Mucosa of stomach (tissue), 1 donor: ENCODE data around the gene QRFP.

Experiments used
- H3K27me3 ChIP-seq: one replicate; pipeline ENCODE4 v1.7.0; 2013; ENCODE audit warnings: mild to moderate bottlenecking, low read length; ENCODE audit not compliant: control insufficient read depth, insufficient read depth
- H3K36me3 ChIP-seq: one replicate; pipeline ENCODE4 v1.7.0; 2013; ENCODE audit warnings: low read length; ENCODE audit not compliant: control insufficient read depth, insufficient read depth
- H3K4me1 ChIP-seq: one replicate; pipeline ENCODE4 v1.7.0; 2013; ENCODE audit warnings: mild to moderate bottlenecking, low read length; ENCODE audit not compliant: control insufficient read depth, insufficient read depth
- H3K4me3 ChIP-seq: one replicate; pipeline ENCODE4 v1.7.0; 2013; ENCODE audit warnings: low read length
- H3K9ac ChIP-seq: one replicate; pipeline ENCODE4 v1.7.0; 2013; ENCODE audit warnings: mild to moderate bottlenecking, low read length, moderate library complexity
- H3K9me3 ChIP-seq: one replicate; pipeline ENCODE4 v1.7.0; 2013; ENCODE audit warnings: mild to moderate bottlenecking, low read length, moderate library complexity; ENCODE audit not compliant: control insufficient read depth
- donor health status: Pancreatic carcinoma.

Gene QRFP

GRCh38 chr9:130884542-130885483, 11.8 kb downstream of the QRFP start:
- no peak overlapping the region for H3K9ac ChIP-seq
- peaks cover 18% of the 10 kb centered on the region for H3K36me3 ChIP-seq
- H3K4me3 ChIP-seq: no peak overlapping the region
- H3K4me1 ChIP-seq: no peaks in the 10 kb centered on the region
- no peaks in the 10 kb centered on the region for H3K9me3 ChIP-seq
- no peaks in the 10 kb centered on the region for H3K27me3 ChIP-seq

GRCh38 chr9:130884111-130884531, 12.5 kb downstream of the QRFP start:
- Histone ChIP-seq H3K27me3 (no peaks in the 10 kb centered on the region), H3K4me3 (no peak overlapping the region), H3K9ac (no peak overlapping the region), H3K9me3 (no peaks in the 10 kb centered on the region), H3K4me1 (no peaks in the 10 kb centered on the region), H3K36me3 (peaks cover 25% of the 10 kb centered on the region)

GRCh38 chr9:130883479-130883878, 13.1 kb downstream of the QRFP start:
- Histone ChIP-seq H3K4me3 (no peak overlapping the region), H3K27me3 (no peaks in the 10 kb centered on the region), H3K36me3 (peaks cover 26% of the 10 kb centered on the region), H3K9ac (no peak overlapping the region), H3K9me3 (no peaks in the 10 kb centered on the region), H3K4me1 (no peaks in the 10 kb centered on the region)

GRCh38 chr9:130882696-130883225, 13.9 kb downstream of the QRFP start:
- Histone ChIP-seq H3K9ac (no peak overlapping the region), H3K27me3 (no peaks in the 10 kb centered on the region), H3K36me3 (peaks cover 26% of the 10 kb centered on the region), H3K9me3 (no peaks in the 10 kb centered on the region), H3K4me1 (no peaks in the 10 kb centered on the region), H3K4me3 (no peak overlapping the region)

GRCh38 chr9:130881516-130881915, 15.1 kb downstream of the QRFP start:
- H3K4me3 ChIP-seq: no peak overlapping the region
- no peak overlapping the region for H3K9ac ChIP-seq
- H3K9me3 ChIP-seq: no peaks in the 10 kb centered on the region
- H3K4me1 ChIP-seq: no peaks in the 10 kb centered on the region
- H3K36me3 ChIP-seq: peaks cover 26% of the 10 kb centered on the region
- H3K27me3 ChIP-seq: no peaks in the 10 kb centered on the region

GRCh38 chr9:130880599-130881220, 15.9 kb downstream of the QRFP start:
- Histone ChIP-seq H3K9me3 (no peaks in the 10 kb centered on the region), H3K9ac (no peak overlapping the region), H3K36me3 (peaks cover 26% of the 10 kb centered on the region), H3K27me3 (no peaks in the 10 kb centered on the region), H3K4me1 (no peaks in the 10 kb centered on the region), H3K4me3 (no peak overlapping the region)

GRCh38 chr9:130879863-130880411, 16.7 kb downstream of the QRFP start:
- no peaks in the 10 kb centered on the region for H3K4me1 ChIP-seq
- H3K36me3 ChIP-seq: peaks cover 26% of the 10 kb centered on the region

GRCh38 chr9:130878295-130878694, 18.3 kb downstream of the QRFP start:
- no peak overlapping the region for H3K9ac ChIP-seq
- no peaks in the 10 kb centered on the region for H3K9me3 ChIP-seq
- H3K27me3 ChIP-seq: no peaks in the 10 kb centered on the region
- H3K4me1 ChIP-seq: peaks cover 4% of the 10 kb centered on the region
- no peak overlapping the region for H3K4me3 ChIP-seq
- H3K36me3 ChIP-seq: peaks cover 27% of the 10 kb centered on the region

More at GRCh38 chr9:130879863-130880411, 16.7 kb downstream of the QRFP start:
- H3K4me3 ChIP-seq: no peak overlapping the region
- no peaks in the 10 kb centered on the region for H3K27me3 ChIP-seq
- no peak overlapping the region for H3K9ac ChIP-seq
- H3K9me3 ChIP-seq: no peaks in the 10 kb centered on the region

GRCh38 chr9:130877300-130877699, 19.3 kb downstream of the QRFP start:
- no peaks in the 10 kb centered on the region for H3K27me3 ChIP-seq
- no peak overlapping the region for H3K9ac ChIP-seq
- H3K4me1 ChIP-seq: peaks cover 14% of the 10 kb centered on the region
- peaks cover 27% of the 10 kb centered on the region for H3K36me3 ChIP-seq
- H3K4me3 ChIP-seq: no peak overlapping the region
- H3K9me3 ChIP-seq: no peaks in the 10 kb centered on the region

GRCh38 chr9:130874783-130875182, 21.8 kb downstream of the QRFP start:
- no peak overlapping the region for H3K9ac ChIP-seq
- peaks cover 15% of the 10 kb centered on the region for H3K36me3 ChIP-seq
- H3K4me1 ChIP-seq: peaks cover 16% of the 10 kb centered on the region
- no peaks in the 10 kb centered on the region for H3K9me3 ChIP-seq
- H3K27me3 ChIP-seq: no peaks in the 10 kb centered on the region
- no peak overlapping the region for H3K4me3 ChIP-seq

GRCh38 chr9:130873966-130874365, 22.6 kb downstream of the QRFP start:
- peaks cover 16% of the 10 kb centered on the region for H3K4me1 ChIP-seq
- H3K9me3 ChIP-seq: no peaks in the 10 kb centered on the region
- no peak overlapping the region for H3K4me3 ChIP-seq
- no peaks in the 10 kb centered on the region for H3K27me3 ChIP-seq
- H3K9ac ChIP-seq: no peak overlapping the region
- H3K36me3 ChIP-seq: peaks cover 7% of the 10 kb centered on the region
